ENCODE data around the gene NDRG3. TPM values are rescaled to one million over a fixed set of nuclear protein-coding genes. Genes with fewer than 3 reads are reported as not detected.

The NDRG3 gene
- total RNA-seq, 1 experiment from 2014 or later, result 52.3 TPM

GRCh38 chr20:36607586-36608387, 138.1 kb downstream of the NDRG3 start:
- no peak for DNase-seq (ENCODE audit: low read depth)

- DNase-seq (ENCODE audit: low read depth), result peak; percentile 41
Observed at GRCh38 chr20:36606158-36607066, 139.5 kb downstream of the NDRG3 start.

GRCh38 chr20:36605399-36606157, 140.3 kb downstream of the NDRG3 start, which contains the start of gene RAB5IF:
Gene RAB5IF, plus strand, starts transcription at chr20:36605779. Its CDS starts 173 bp downstream, at chr20:36605952.
- peak; percentile 99 for DNase-seq (ENCODE audit: low read depth)

- peak; percentile 70 for DNase-seq (ENCODE audit: low read depth)
Observed at GRCh38 chr20:36604952-36605398, 140.9 kb downstream of the NDRG3 start.

Other genes starting within 250 kb of the NDRG3 start
- gene MYL9, start 204.6 kb downstream of the NDRG3 start, total RNA-seq (2014; rRNA removed; shearing (Covaris generic)), result 17.4 and 20.3 TPM in 2 replicates
- 14.6 and 18.3 TPM in 2 replicates for gene TGIF2, start 172.5 kb downstream of the NDRG3 start, total RNA-seq (2014; rRNA removed; shearing (Covaris generic))
- 227 and 343 TPM in 2 replicates for gene RAB5IF, start 140.3 kb downstream of the NDRG3 start, total RNA-seq (2014; rRNA removed; shearing (Covaris generic))
- gene SLA2, start 99.9 kb downstream of the NDRG3 start, total RNA-seq (2014; rRNA removed; shearing (Covaris generic)), result not detected in 2 replicates
- 68.0 and 72.6 TPM in 2 replicates for gene DSN1, start 27.7 kb upstream of the NDRG3 start, total RNA-seq (2014; rRNA removed; shearing (Covaris generic))
- 0.39 TPM in 1 of 2 replicates, not detected in the other for gene TLDC2, start 130.0 kb upstream of the NDRG3 start, total RNA-seq (2014; rRNA removed; shearing (Covaris generic))
- gene SAMHD1, start 205.6 kb upstream of the NDRG3 start, total RNA-seq (2014; rRNA removed; shearing (Covaris generic)), result 55.5 and 61.1 TPM in 2 replicates